Suprapubic skin (tissue), 4 donors: Measurements from ENCODE around the gene NR5A2.

Source experiments
- CTCF ChIP-seq, 2 donors: fragments of 200-600 bp in 1 of 2; fragments of 450-650 bp in 1 of 2; sonication (generic) in 1 of 2; IDR thresholded peaks; one replicate each; pipeline ENCODE4 v1.5.1; 2016 to 2019; ENCODE audit warnings: antibody characterized with exemption in 2 of 2, mild to moderate bottlenecking in 1 of 2, moderate library complexity in 1 of 2
- EP300 ChIP-seq: sonication (generic); formaldehyde crosslinking; IDR thresholded peaks from one replicate; pipeline ENCODE4 v1.6.1; 2017; ENCODE audit warnings: antibody characterized with exemption
- POLR2A ChIP-seq, 2 donors: fragments of 450-650 bp; IDR thresholded peaks; one replicate each; pipeline ENCODE4 v1.6.1; 2017; ENCODE audit warnings: antibody characterized with exemption in 2 of 2, mild to moderate bottlenecking in 2 of 2, moderate library complexity in 2 of 2
- POLR2AphosphoS5 ChIP-seq, 3 donors: sonication (generic); formaldehyde crosslinking; IDR thresholded peaks; one replicate each; pipeline ENCODE4 v1.6.1; 2017; ENCODE audit warnings: antibody characterized with exemption in 3 of 3

GRCh38 chr1:200213392-200213791 is 185.9 kb downstream of the NR5A2 start:
- TF ChIP-seq CTCF (IDR thresholded peaks at IDR 0.05) (no peak), POLR2AphosphoS5 (IDR thresholded peaks at IDR 0.05) (no peak), POLR2A (IDR thresholded peaks at IDR 0.05) (no peak), EP300 (no peak)
